T1000 (cell line): ENCODE measurements around the gene UBE2QL1.

Experiments used
- DNase-seq: peaks from one replicate; lab custom pipeline; 2025; ENCODE audit warnings: mixed read lengths; lab: John Stamatoyannopoulos, UW

UBE2QL1 gene

GRCh38 chr5:6455571-6456200 lies 7.0 kb downstream of the UBE2QL1 start:
- no peak for DNase-seq

- DNase-seq = no peak
These were observed 8.2 kb downstream of the UBE2QL1 start for GRCh38 chr5:6456766-6457370.

GRCh38 chr5:6457592-6457991 lies 8.9 kb downstream of the UBE2QL1 start:
- no peak for DNase-seq

- no peak for DNase-seq
These were observed 10.2 kb downstream of the UBE2QL1 start for GRCh38 chr5:6458833-6459232.

- DNase-seq = no peak
These were observed 11.2 kb downstream of the UBE2QL1 start for GRCh38 chr5:6459896-6460295.

GRCh38 chr5:6461006-6461405 lies 12.3 kb downstream of the UBE2QL1 start:
- DNase-seq = no peak

GRCh38 chr5:6461793-6462650 lies 13.4 kb downstream of the UBE2QL1 start:
- no peak for DNase-seq

GRCh38 chr5:6462671-6463070 lies 14.0 kb downstream of the UBE2QL1 start:
- no peak for DNase-seq

GRCh38 chr5:6464441-6464840 lies 15.8 kb downstream of the UBE2QL1 start:
- DNase-seq = no peak

- DNase-seq = no peak
These were observed 17.5 kb downstream of the UBE2QL1 start for GRCh38 chr5:6465831-6466790.

GRCh38 chr5:6466975-6467567 lies 18.4 kb downstream of the UBE2QL1 start:
- no peak for DNase-seq

- DNase-seq = no peak
These were observed 18.9 kb downstream of the UBE2QL1 start for GRCh38 chr5:6467591-6467990.

- no peak for DNase-seq
These were observed 19.4 kb downstream of the UBE2QL1 start for GRCh38 chr5:6468104-6468503.

GRCh38 chr5:6468870-6469269 lies 20.2 kb downstream of the UBE2QL1 start:
- DNase-seq = no peak

- no peak for DNase-seq
These were observed 21.2 kb downstream of the UBE2QL1 start for GRCh38 chr5:6469836-6470235.

GRCh38 chr5:6470672-6471071 lies 22.0 kb downstream of the UBE2QL1 start:
- no peak for DNase-seq

GRCh38 chr5:6471252-6471651 lies 22.6 kb downstream of the UBE2QL1 start:
- DNase-seq = no peak

GRCh38 chr5:6472792-6473191 lies 24.1 kb downstream of the UBE2QL1 start:
- DNase-seq = no peak

- no peak for DNase-seq
These were observed 24.6 kb downstream of the UBE2QL1 start for GRCh38 chr5:6473284-6473683.

GRCh38 chr5:6475626-6476312 lies 27.1 kb downstream of the UBE2QL1 start:
- no peak for DNase-seq

GRCh38 chr5:6476313-6476661 lies 27.6 kb downstream of the UBE2QL1 start:
- no peak for DNase-seq
